GM12878 (cell line): ENCODE measurements around the gene TAPBP. TPM values are rescaled to one million over a fixed set of nuclear protein-coding genes. Genes with fewer than 3 reads are reported as not detected.

Source experiments
- ATAC-seq: fragments of 200-7000 bp; cut with Tn5 transposase; 3 replicates; pipeline ENCODE4 v1.9.1; 2020; ENCODE audit warnings: mild to moderate bottlenecking, moderate library complexity
- BruUV-seq: library from RNA; stranded (reverse); fragments of 400-500 nt; replicated peaks from 2 replicates; lab custom pipeline; 2021; lab: Mats Ljungman, UMichigan
- CTCF ChIA-PET: fragments of 300-600 bp; sonication (Branson Sonifier 250); formaldehyde crosslinking; extraction: SDS; loops from one replicate; lab custom pipeline; 2021; ENCODE audit warnings: inconsistent platforms; lab: Yijun Ruan, JAX
- POLR2A ChIA-PET: fragments of 350-600 bp; formaldehyde crosslinking; extraction: SDS; loops from one replicate; lab custom pipeline; 2021; ENCODE audit warnings: inconsistent platforms; lab: Charles Lee
- RAD21 ChIA-PET: fragments of 300-600 bp; sonication (Branson Sonifier 250); formaldehyde crosslinking; loops from one replicate; lab custom pipeline; 2023; ENCODE audit warnings: antibody characterized with exemption; ENCODE audit not compliant: unreplicated experiment; lab: Charles Lee
- SMC1A ChIA-PET: fragments of 300-600 bp; sonication (Branson Sonifier 250); formaldehyde crosslinking; loops from one replicate; lab custom pipeline; 2023; ENCODE audit not compliant: unreplicated experiment, uncharacterized antibody; lab: Charles Lee
- DNase-seq: peaks from one replicate; pipeline ENCODE4 v3.0.0-alpha.2; 2011; ENCODE audit warnings: low read depth, low spot score
- FAIRE-seq: peaks from 3 replicates; lab custom pipeline; 2011; peaks lifted over from hg19 to GRCh38; lab: Jason Lieb, UNC
- H2AFZ ChIP-seq: 2 replicates; pipeline ENCODE4 v1.6.0; 2011; ENCODE audit warnings: low read depth, low read length, control low read depth; ENCODE audit not compliant: control insufficient read depth
- H3K27ac ChIP-seq: 2 replicates; pipeline ENCODE4 v1.5.1; 2011; ENCODE audit warnings: control low read depth; ENCODE audit not compliant: control insufficient read depth, insufficient read depth
- H3K27me3 ChIP-seq, 2 experiments: replicated peaks in 1 of 2; 2 replicates each; pipeline versions ENCODE4 v1.6.0 to v1.6.1; 2011; ENCODE audit warnings: low read length in 1 of 2; ENCODE audit not compliant: control insufficient read depth in 2 of 2, insufficient read depth in 2 of 2
- H3K36me3 ChIP-seq, 2 experiments: 2 replicates each; pipeline ENCODE4 v1.5.1; 2011; ENCODE audit warnings: low read length in 1 of 2; ENCODE audit not compliant: control insufficient read depth in 2 of 2, insufficient read depth in 2 of 2
- H3K4me1 ChIP-seq: 2 replicates; pipeline ENCODE4 v1.6.1; 2011; ENCODE audit warnings: mild to moderate bottlenecking, low read length, moderate library complexity, mixed read lengths; ENCODE audit not compliant: control insufficient read depth, insufficient read depth
- H3K4me2 ChIP-seq: 2 replicates; pipeline ENCODE4 v1.6.0; 2011; ENCODE audit warnings: control low read depth; ENCODE audit not compliant: control insufficient read depth, insufficient read depth
- H3K4me3 ChIP-seq: fragments of 200-600 bp; sonication (generic); 2 replicates; pipeline ENCODE4 v1.5.1; 2016
- H3K79me2 ChIP-seq: 2 replicates; pipeline ENCODE4 v1.6.0; 2011; ENCODE audit warnings: low read length; ENCODE audit not compliant: control insufficient read depth, insufficient read depth
- H3K9ac ChIP-seq: 2 replicates; pipeline ENCODE4 v1.8.0; 2011; ENCODE audit warnings: low read length, control low read depth, mixed read lengths; ENCODE audit not compliant: control insufficient read depth, insufficient read depth
- H3K9me3 ChIP-seq: replicated peaks from 3 replicates; pipeline ENCODE4 v1.5.1; 2011; ENCODE audit warnings: mild to moderate bottlenecking, low read length; ENCODE audit not compliant: control insufficient read depth, insufficient read depth
- H4K20me1 ChIP-seq: 2 replicates; pipeline ENCODE4 v1.6.0; 2011; ENCODE audit not compliant: control insufficient read depth, insufficient read depth
- BCLAF1 ChIP-seq: fragments of 450-650 bp; IDR thresholded peaks from 2 replicates; pipeline ENCODE4 v1.6.1; 2017; ENCODE audit warnings: antibody characterized with exemption, mild to moderate bottlenecking, moderate library complexity
- ESRRA ChIP-seq: IDR thresholded peaks from 2 replicates; pipeline ENCODE4 v1.6.1; 2012; ENCODE audit warnings: mild to moderate bottlenecking, low read length, improper control_type of control experiment
- KAT2A ChIP-seq: conservative IDR thresholded peaks from 2 replicates; pipeline ENCODE4 v1.6.1; 2011; ENCODE audit warnings: low read depth, low read length; ENCODE audit not compliant: control insufficient read depth
- POLR2AphosphoS5 ChIP-seq: IDR thresholded peaks from 2 replicates; pipeline ENCODE4 v1.6.1; 2011; ENCODE audit warnings: mild to moderate bottlenecking, low read length, inconsistent platforms
- RAD21 ChIP-seq: IDR thresholded peaks from 2 replicates; pipeline ENCODE4 v1.6.1; 2011; ENCODE audit warnings: mild to moderate bottlenecking, low read depth, low read length, moderate library complexity; ENCODE audit not compliant: insufficient read depth
- REST ChIP-seq: IDR thresholded peaks from 2 replicates; pipeline ENCODE4 v1.6.1; 2012; ENCODE audit warnings: mild to moderate bottlenecking, low read depth, low read length
- TAF1 ChIP-seq: IDR thresholded peaks from 2 replicates; pipeline ENCODE4 v1.6.1; 2011; ENCODE audit warnings: mild to moderate bottlenecking, low read depth, low read length, borderline replicate concordance
- WRNIP1 ChIP-seq: IDR thresholded peaks from 2 replicates; pipeline ENCODE4 v1.6.1; 2011; ENCODE audit warnings: low read depth, low read length, improper control_type of control experiment, borderline replicate concordance
- YBX1 ChIP-seq: fragments of 450-650 bp; IDR thresholded peaks from 2 replicates; pipeline ENCODE4 v1.6.1; 2016; ENCODE audit warnings: antibody characterized with exemption
- WGBS: methylation state at CpG from one replicate; pipeline ENCODE4 v1.1.6; 2016; ENCODE audit warnings: low lambda C conversion rate; ENCODE audit not compliant: insufficient replicate concordance, insufficient coverage; ENCODE audit errors: missing lambda C conversion rate; 5-methylcytosine and 5-hydroxymethylcytosine counted together
- in situ Hi-C: fragments of 300-500 bp; cut with MboI; formaldehyde crosslinking; loops from 9 replicates; pipeline ENCODE4 v1.14.3; 2018; ENCODE audit warnings: mixed read lengths
- intact Hi-C: fragments of 100-400 bp; cut with micrococcal nuclease; formaldehyde crosslinking; loops from one replicate; pipeline ENCODE4 v1.14.2; 2022; ENCODE audit not compliant: unreplicated experiment
- polyA plus RNA-seq, 11 experiments: library from polyadenylated mRNA; depleted of rRNA in 4 of 11; unstranded in 6 of 11; stranded (reverse) in 5 of 11; fragments of >200 nt; fragmentation: Nextera tagmentation in 4 of 11; fragmentation: Illumina TruSeq in 1 of 11; extraction: Ambion mirVana in 4 of 11; extraction: Trizol in 1 of 11; gene quantifications; 1 replicate in 1 of 11; 2 replicates in 10 of 11; pipeline versions ENCODE4 v1.2.1 to v1.2.3, GENCODE V29; 2011 to 2016; ENCODE audit warnings: inconsistent platforms in 2 of 11, missing spikeins in 2 of 11, low read depth in 1 of 11
- total RNA-seq, 4 experiments: library from RNA; depleted of rRNA in 3 of 4; stranded (reverse); fragments of >200 nt in 3 of 4; fragmentation: Illumina TruSeq in 1 of 4; extraction: Trizol in 1 of 4; gene quantifications; 2 replicates each; pipeline versions ENCODE4 v1.2.1 to v1.2.3, GENCODE V29; 2013 to 2021
- TF ChIP-seq, protein P1 (sequence below): IDR thresholded peaks from 2 replicates; pipeline ENCODE4 v1.6.1; 2012; ENCODE audit warnings: improper control_type of control experiment, low read depth, low read length; ENCODE audit not compliant: insufficient replicate concordance

Gene TAPBP
- total and polyA plus RNA-seq, 10 of the 15 experiments (the other 5 are each of a cell fraction or from before 2014, with no cell fraction given) = 14.6 to 210 (median 78.1) TPM

DNA sequence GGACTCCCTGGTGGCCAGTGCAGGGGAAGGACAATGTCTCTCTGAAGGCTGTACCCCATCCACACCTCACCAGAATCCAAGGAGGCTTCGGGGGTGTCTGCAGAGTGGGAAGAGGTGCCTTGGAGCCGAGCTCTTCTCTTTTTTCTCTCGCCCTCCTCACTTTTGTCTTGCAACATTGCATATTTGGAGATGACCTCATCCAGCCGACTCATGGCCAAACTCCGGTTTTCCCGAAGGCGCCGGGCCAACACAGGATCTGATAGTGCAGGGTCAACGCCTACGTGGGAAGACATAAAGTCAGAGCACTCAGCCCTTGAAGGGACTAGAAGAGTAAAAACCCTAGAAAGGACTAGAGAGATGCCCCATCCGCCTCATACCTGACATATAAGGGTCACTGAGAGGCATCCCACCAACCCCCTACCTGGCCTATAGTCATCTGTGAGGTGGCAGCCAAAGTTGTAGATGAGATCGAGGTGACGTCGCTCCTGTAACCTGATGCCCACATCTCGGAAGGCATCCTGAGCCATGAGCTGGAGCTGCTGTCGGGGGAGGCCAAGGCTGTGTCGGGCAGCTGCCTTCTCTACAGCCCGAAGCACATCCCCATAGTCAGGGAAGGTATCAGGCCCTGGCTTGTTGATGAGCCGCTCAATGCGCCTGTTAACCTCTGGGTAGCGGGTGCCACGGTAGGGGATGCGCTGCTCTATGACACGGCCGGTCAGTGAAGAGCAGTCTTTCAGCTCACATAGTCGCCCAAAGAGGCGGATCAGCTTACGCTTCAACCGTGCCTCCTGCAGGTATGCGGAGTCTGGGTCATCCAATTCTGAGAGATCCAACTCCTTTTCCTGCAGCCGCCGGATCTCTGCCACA is 6.7 kb upstream of the TAPBP start:
- H4K20me1 ChIP-seq = 0 out of 2 replicates have a peak, but pooled peaks cover 3% of the 10 kb centered on the region
- intact Hi-C loops = no loop called here
- ATAC-seq (no peak), FAIRE-seq (no peak), DNase-seq (no peak)
- WGBS = 97% methylated on average over 32 of the region's 32 CpGs
- no peak for TF ChIP-seq TAF1
- no peak for TF ChIP-seq BCLAF1
- TF ChIP-seq, protein P1, sequence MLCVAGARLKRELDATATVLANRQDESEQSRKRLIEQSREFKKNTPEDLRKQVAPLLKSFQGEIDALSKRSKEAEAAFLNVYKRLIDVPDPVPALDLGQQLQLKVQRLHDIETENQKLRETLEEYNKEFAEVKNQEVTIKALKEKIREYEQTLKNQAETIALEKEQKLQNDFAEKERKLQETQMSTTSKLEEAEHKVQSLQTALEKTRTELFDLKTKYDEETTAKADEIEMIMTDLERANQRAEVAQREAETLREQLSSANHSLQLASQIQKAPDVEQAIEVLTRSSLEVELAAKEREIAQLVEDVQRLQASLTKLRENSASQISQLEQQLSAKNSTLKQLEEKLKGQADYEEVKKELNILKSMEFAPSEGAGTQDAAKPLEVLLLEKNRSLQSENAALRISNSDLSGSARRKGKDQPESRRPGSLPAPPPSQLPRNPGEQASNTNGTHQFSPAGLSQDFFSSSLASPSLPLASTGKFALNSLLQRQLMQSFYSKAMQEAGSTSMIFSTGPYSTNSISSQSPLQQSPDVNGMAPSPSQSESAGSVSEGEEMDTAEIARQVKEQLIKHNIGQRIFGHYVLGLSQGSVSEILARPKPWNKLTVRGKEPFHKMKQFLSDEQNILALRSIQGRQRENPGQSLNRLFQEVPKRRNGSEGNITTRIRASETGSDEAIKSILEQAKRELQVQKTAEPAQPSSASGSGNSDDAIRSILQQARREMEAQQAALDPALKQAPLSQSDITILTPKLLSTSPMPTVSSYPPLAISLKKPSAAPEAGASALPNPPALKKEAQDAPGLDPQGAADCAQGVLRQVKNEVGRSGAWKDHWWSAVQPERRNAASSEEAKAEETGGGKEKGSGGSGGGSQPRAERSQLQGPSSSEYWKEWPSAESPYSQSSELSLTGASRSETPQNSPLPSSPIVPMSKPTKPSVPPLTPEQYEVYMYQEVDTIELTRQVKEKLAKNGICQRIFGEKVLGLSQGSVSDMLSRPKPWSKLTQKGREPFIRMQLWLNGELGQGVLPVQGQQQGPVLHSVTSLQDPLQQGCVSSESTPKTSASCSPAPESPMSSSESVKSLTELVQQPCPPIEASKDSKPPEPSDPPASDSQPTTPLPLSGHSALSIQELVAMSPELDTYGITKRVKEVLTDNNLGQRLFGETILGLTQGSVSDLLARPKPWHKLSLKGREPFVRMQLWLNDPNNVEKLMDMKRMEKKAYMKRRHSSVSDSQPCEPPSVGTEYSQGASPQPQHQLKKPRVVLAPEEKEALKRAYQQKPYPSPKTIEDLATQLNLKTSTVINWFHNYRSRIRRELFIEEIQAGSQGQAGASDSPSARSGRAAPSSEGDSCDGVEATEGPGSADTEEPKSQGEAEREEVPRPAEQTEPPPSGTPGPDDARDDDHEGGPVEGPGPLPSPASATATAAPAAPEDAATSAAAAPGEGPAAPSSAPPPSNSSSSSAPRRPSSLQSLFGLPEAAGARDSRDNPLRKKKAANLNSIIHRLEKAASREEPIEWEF = no peak
- no peak for TF ChIP-seq WRNIP1
- no peak for TF ChIP-seq POLR2AphosphoS5
- TF ChIP-seq REST = no peak
- no peak for TF ChIP-seq ESRRA
- no peak for TF ChIP-seq YBX1
- no peak for TF ChIP-seq KAT2A
- no peak for TF ChIP-seq RAD21
- in situ Hi-C loops = no loop called here
- RAD21 ChIA-PET = interaction anchor here (0.8 kb wide), 1 partner anchor 8 kb away, joined by 3 read pairs; no protein-coding TSS in a partner anchor
- peaks cover 26% of the 10 kb centered on the region for H3K4me1 ChIP-seq
- SMC1A ChIA-PET = no interaction called here
- peaks cover 12 to 16% of the 10 kb centered on the region in 2 experiments; a peak in 3 of 4 replicates for H3K36me3 ChIP-seq
- CTCF ChIA-PET = no interaction called here
- POLR2A ChIA-PET = interaction anchor here (1.4 kb wide), 1 partner anchor 32 kb away, joined by 4 read pairs; no protein-coding TSS in a partner anchor
- H3K79me2 ChIP-seq = peaks cover 35% of the 10 kb centered on the region
- H3K9me3 ChIP-seq = no peaks in the 10 kb centered on the region
- BruUV-seq = no TSS peak
- peak overlapping the region; percentile 91 for H3K4me3 ChIP-seq
- no peak overlapping the region for H3K9ac ChIP-seq
- peak overlapping the region; percentile 94 for H3K4me2 ChIP-seq
- H3K27me3 ChIP-seq = no peaks in the 10 kb centered on the region
- no peak overlapping the region for H3K27ac ChIP-seq
- no peak overlapping the region for H2AFZ ChIP-seq
